Calu3 (cell line): Measurements from ENCODE around the gene ST8SIA5. TPM values are rescaled to one million over a fixed set of nuclear protein-coding genes. Genes with fewer than 3 reads are reported as not detected.

ENCODE experiments used
- BruUV-seq: library from RNA; stranded (reverse); fragments of 400-500 nt; replicated peaks from 2 replicates; lab custom pipeline; 2021; lab: Mats Ljungman, UMichigan
- CTCF ChIA-PET: fragments of 300-600 bp; sonication (Branson Sonifier 250); formaldehyde crosslinking; loops from one replicate; lab custom pipeline; 2022; ENCODE audit warnings: antibody characterized with exemption; lab: Charles Lee
- DNase-seq: peaks from one replicate; pipeline ENCODE4 v3.0.0; 2022
- H3K27ac Mint-ChIP-seq: one replicate; pipeline ENCODE4 v1.8.0; 2022; ENCODE audit warnings: mixed read lengths; ENCODE audit not compliant: unreplicated experiment
- H3K27me3 Mint-ChIP-seq: one replicate; pipeline ENCODE4 v1.8.0; 2022; ENCODE audit warnings: mixed read lengths; ENCODE audit not compliant: unreplicated experiment
- H3K36me3 Mint-ChIP-seq: one replicate; pipeline ENCODE4 v1.8.0; 2022; ENCODE audit warnings: mild to moderate bottlenecking, moderate library complexity, mixed read lengths; ENCODE audit not compliant: insufficient read depth, unreplicated experiment
- H3K4me1 Mint-ChIP-seq: one replicate; pipeline ENCODE4 v1.8.0; 2022; ENCODE audit warnings: mild to moderate bottlenecking, low read depth, mixed read lengths; ENCODE audit not compliant: unreplicated experiment
- H3K4me3 Mint-ChIP-seq: one replicate; pipeline ENCODE4 v1.8.0; 2022; ENCODE audit warnings: mild to moderate bottlenecking, low read depth, moderate library complexity, mixed read lengths; ENCODE audit not compliant: unreplicated experiment
- H3K9me3 Mint-ChIP-seq: one replicate; pipeline ENCODE4 v1.8.0; 2022; ENCODE audit warnings: low read depth, mixed read lengths; ENCODE audit not compliant: unreplicated experiment
- CTCF ChIP-seq: fragments of 200-600 bp; IDR thresholded peaks from one replicate; pipeline ENCODE4 v1.8.0; 2022; ENCODE audit warnings: antibody characterized with exemption; ENCODE audit not compliant: unreplicated experiment
- intact Hi-C: fragments of 100-400 bp; cut with micrococcal nuclease; formaldehyde crosslinking; loops from one replicate; pipeline ENCODE4 v1.10.0; 2022; ENCODE audit not compliant: unreplicated experiment
- total RNA-seq: library from RNA; stranded (reverse); gene quantifications from 2 replicates; pipeline ENCODE4 v1.2.3, GENCODE V29; 2022

The ST8SIA5 gene
- total RNA-seq, 1 experiment from 2014 or later = not detected

DNA sequence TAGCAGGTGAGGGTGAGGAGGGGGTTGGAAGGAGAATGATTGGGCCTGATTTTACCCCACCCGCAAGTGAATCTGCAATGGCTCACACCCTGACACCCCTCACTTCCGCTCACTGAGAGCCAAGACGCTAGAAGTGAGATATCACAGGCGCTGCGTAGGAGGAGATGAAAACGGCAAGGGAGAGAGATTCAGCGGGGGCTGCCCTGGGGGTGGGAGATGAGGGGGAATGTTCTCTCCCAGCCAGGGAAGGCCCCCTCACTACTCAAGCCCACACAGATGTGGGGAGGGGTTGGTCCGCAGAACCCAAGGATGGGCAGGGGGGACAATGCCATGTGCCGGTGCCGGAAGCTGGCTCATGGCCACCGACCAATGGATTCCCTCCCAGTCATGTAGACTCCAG, 132.7 kb downstream of the ST8SIA5 start:
- intact Hi-C loops = no loop called here
- DNase-seq = no peak
- no peak overlapping the region for H3K27ac Mint-ChIP-seq
- H3K4me1 Mint-ChIP-seq = no peaks in the 10 kb centered on the region
- BruUV-seq = no TSS peak
- no peaks in the 10 kb centered on the region for H3K9me3 Mint-ChIP-seq
- no peaks in the 10 kb centered on the region for H3K36me3 Mint-ChIP-seq
- H3K27me3 Mint-ChIP-seq = peaks cover 91% of the 10 kb centered on the region
- no peak for TF ChIP-seq CTCF
- CTCF ChIA-PET = no interaction called here
- no peak overlapping the region for H3K4me3 Mint-ChIP-seq

DNA sequence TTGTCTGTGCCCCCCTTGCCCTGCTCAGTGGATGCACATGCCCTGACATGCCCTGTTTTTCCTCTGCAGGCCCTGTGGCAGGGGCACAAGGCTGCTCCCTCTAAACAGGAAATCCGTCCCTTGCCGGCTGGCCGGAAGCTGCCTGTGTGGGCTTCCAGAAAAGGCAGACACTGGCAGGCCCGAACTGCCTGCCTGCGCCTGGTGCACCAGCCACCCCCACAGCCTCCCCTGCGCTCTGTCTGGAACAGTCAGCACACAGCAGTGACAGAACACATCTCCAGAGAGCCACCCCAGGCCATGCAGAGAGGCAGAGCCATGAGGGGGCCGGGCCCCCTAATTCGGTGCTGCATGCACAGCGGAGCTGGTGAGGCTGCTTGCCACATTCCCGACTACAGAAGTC, 133.3 kb downstream of the ST8SIA5 start:
- TF ChIP-seq CTCF = no peak
- intact Hi-C loops = loop anchor here (1.0 to 2.0 kb wide), 2 partner anchors 342 to 475 kb away; no protein-coding TSS in a partner anchor
- Mint-ChIP-seq H3K27me3 (peaks cover 91% of the 10 kb centered on the region), H3K4me3 (no peak overlapping the region), H3K36me3 (no peaks in the 10 kb centered on the region), H3K4me1 (no peaks in the 10 kb centered on the region), H3K9me3 (no peaks in the 10 kb centered on the region), H3K27ac (no peak overlapping the region)
- CTCF ChIA-PET = interaction anchor here (0.7 to 2.0 kb wide), 5 partner anchors 19 to 468 kb away, joined by 3 to 16 read pairs (median 3); no protein-coding TSS in a partner anchor
- no TSS peak for BruUV-seq
- no peak for DNase-seq

GRCh38 chr18:46622999-46623398, 133.9 kb downstream of the ST8SIA5 start:
- no TSS peak for BruUV-seq
- CTCF ChIA-PET = interaction anchor here (0.6 to 2.0 kb wide), 7 partner anchors 19 to 468 kb away, joined by 3 to 16 read pairs (median 3); a partner anchor contains a TSS
- H3K36me3 Mint-ChIP-seq = no peaks in the 10 kb centered on the region
- H3K27ac Mint-ChIP-seq = no peak overlapping the region
- TF ChIP-seq CTCF = no peak
- intact Hi-C loops = loop anchor here (1.0 to 2.0 kb wide), 2 partner anchors 342 to 474 kb away; no protein-coding TSS in a partner anchor
- DNase-seq = no peak
- H3K9me3 Mint-ChIP-seq = no peaks in the 10 kb centered on the region
- peaks cover 91% of the 10 kb centered on the region for H3K27me3 Mint-ChIP-seq
- no peak overlapping the region for H3K4me3 Mint-ChIP-seq
- H3K4me1 Mint-ChIP-seq = no peaks in the 10 kb centered on the region

GRCh38 chr18:46622451-46622850, 134.4 kb downstream of the ST8SIA5 start:
- H3K9me3 Mint-ChIP-seq = no peaks in the 10 kb centered on the region
- H3K4me1 Mint-ChIP-seq = no peaks in the 10 kb centered on the region
- TF ChIP-seq CTCF = no peak
- BruUV-seq = no TSS peak
- intact Hi-C loops = loop anchor here (2.0 kb wide), 1 partner anchor 474 kb away; no protein-coding TSS in a partner anchor
- H3K36me3 Mint-ChIP-seq = no peaks in the 10 kb centered on the region
- H3K27ac Mint-ChIP-seq = no peak overlapping the region
- no peak for DNase-seq
- no peak overlapping the region for H3K4me3 Mint-ChIP-seq
- peaks cover 91% of the 10 kb centered on the region for H3K27me3 Mint-ChIP-seq
- CTCF ChIA-PET = interaction anchor here (0.6 to 2.0 kb wide), 6 partner anchors 20 to 467 kb away, joined by 3 to 16 read pairs (median 4); a partner anchor contains a TSS
